Erythroblast (primary cell): ENCODE results near the gene SYK.

Experiments used
- GATA1 ChIP-seq: IDR thresholded peaks from 2 replicates; pipeline ENCODE4 v1.6.1; 2011; ENCODE audit warnings: low read depth, mild to moderate bottlenecking, control low read depth, low read length, moderate library complexity
- POLR2A ChIP-seq: IDR thresholded peaks from 2 replicates; pipeline ENCODE4 v1.6.1; 2011; ENCODE audit warnings: mild to moderate bottlenecking, low read length

GRCh38 chr9:90925581-90926257 is 124.1 kb downstream of the SYK start:
- no peak for TF ChIP-seq POLR2A
- TF ChIP-seq GATA1: no peak
